Mononuclear cell (primary cell): Measurements from ENCODE around the gene HOXB5. TPM values are rescaled to one million over a fixed set of nuclear protein-coding genes. Genes with fewer than 3 reads are reported as not detected.

Experiments used
- H3K27me3 ChIP-seq: 2 replicates; pipeline ENCODE4 v1.6.0; 2011; ENCODE audit warnings: low read length, control low read depth; ENCODE audit not compliant: insufficient read depth
- H3K4me1 ChIP-seq: 2 replicates; pipeline ENCODE4 v1.5.1; 2011; ENCODE audit warnings: mild to moderate bottlenecking, low read length, control low read depth; ENCODE audit not compliant: insufficient read depth
- H3K4me3 ChIP-seq: 2 replicates; pipeline ENCODE4 v1.5.1; 2011; ENCODE audit warnings: mild to moderate bottlenecking, low read length, moderate library complexity
- H3K9me3 ChIP-seq: 2 replicates; pipeline ENCODE4 v1.5.1; 2011; ENCODE audit warnings: low read depth, mild to moderate bottlenecking, control low read depth, low read length
- total RNA-seq: library from RNA; depleted of rRNA; stranded (reverse); fragments of >200 nt; gene quantifications from one replicate; pipeline ENCODE4 v1.2.3, GENCODE V29; 2012

HOXB5 gene
- total RNA-seq, 1 donor, result not detected

DNA sequence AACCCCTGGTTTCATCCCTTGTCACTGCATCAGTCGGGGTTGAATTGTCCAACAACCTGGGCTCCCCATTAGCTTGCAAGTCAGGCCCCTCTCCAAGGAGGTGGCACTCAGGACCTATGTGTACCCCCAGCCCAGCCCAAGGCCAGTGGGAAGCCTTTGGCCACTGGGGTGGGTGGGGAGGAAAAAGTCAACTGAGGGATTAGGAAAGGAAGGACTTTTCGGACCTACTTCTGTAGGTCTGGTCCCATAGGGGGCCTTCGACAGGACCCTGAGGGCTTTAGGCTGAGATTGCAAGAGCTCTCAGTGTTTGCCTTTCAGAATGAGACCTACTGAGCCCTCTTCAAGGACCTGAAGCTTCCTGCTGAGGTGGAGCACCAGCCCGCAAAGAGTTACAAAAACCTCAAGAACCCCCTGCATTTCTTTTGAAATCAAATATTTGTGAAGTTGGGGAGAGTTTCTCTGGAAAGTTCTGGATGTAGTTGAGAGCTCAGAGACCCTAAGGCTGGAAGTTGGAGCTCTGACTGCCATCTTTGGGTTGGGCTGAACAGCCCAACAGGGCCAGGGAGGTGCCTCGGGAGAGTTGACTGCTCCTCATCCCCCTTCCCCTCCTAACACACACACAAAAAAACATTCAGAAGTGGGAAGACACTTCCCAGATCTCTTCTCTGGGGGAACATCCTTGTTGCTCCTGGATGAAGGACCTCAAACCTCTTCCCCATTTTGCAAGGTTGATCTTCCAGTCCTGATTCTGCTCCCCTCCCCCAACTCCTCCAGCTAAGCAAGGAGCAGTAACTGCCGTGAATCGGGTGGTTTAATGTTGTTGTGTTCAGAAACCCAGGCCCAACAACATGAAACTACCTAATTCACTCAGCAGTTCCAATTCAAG is 38.4 kb upstream of the HOXB5 start:
- H3K4me3 ChIP-seq, result no peak overlapping the region
- H3K27me3 ChIP-seq, result peaks cover 98% of the 10 kb centered on the region
- H3K9me3 ChIP-seq, result no peaks in the 10 kb centered on the region
- H3K4me1 ChIP-seq, result peaks cover 3% of the 10 kb centered on the region

DNA sequence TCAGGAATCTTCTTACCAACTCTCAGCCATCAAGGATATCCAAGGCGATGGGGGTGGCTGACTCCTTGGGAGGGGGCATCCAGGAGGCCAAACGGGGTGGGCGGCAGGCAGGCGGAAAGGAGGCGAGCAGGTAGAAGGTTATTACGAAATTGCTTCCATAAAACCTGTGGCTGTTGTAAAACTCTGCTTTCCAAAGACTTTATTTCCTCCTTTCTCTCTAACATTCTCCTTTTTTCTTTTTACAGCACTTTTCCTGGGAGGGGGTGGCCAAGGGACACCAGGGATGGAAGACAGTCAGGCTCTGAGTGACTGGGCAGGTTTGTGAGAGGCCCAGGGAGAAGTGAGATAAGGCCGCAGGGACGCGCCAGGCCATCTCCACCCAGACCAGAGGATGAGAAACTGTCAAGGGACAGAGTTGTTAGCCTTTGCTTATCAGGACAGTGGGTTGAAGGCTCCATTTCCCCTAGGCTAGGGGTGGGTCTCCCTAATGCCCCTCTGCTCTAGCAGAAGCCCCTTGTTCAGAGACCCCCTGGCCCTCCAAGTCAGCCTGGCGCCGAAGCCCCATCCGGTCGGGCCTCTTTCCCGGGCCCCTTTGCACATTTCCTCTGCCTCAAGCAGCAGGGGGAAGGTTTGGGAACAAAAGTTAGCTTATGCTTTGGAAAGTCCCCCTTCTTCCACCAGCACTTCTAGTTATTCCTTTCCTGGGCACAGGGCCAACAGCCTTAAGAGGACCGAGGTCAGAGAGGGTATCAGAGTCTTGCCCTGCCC is 37.5 kb upstream of the HOXB5 start:
- Histone ChIP-seq H3K4me1 (peaks cover 6% of the 10 kb centered on the region), H3K9me3 (no peaks in the 10 kb centered on the region), H3K4me3 (no peak overlapping the region), H3K27me3 (peaks cover 94% of the 10 kb centered on the region)

DNA sequence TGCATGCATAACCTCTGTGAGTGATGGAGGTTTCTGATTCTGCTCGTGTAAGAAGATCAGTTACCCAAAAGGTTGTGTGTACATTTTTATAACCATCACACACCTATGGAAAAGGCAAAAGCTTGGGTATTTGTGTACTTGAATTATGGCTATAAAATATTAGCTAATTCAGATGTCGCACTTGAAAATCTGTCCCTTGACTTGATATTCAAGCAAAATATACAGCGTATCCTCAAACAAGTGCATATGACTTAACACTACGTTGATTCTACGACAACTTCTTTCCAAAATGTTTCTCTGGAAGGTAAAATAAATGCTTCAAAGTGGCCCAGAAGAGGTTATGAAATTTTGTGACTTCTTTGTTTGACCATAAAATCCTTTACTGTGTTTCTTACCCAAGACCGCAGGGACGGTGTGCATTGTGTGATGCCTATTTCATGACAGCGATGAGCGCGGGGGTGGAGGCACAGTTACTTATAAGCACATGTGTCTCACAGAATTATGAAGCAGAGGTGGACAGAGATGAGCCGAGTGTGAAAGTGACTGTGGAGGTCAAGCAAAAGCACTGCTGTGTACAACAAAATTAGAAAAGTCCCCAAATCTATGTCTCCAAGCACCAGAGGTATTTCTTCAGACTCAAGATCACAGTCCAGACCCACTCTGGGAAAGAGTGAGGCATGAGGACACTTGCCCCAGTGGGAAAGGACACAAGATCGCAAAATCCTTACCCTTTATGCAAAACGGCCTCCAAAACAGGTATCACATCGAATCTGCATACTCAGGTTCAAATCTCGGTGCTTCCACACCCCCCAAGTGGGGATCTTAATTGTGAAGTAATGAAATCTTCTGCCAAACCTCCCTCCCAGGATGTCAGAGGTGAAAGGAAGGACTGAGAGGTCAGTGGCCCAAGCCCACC is 36.7 kb upstream of the HOXB5 start:
- peaks cover 15% of the 10 kb centered on the region for H3K4me1 ChIP-seq
- peaks cover 93% of the 10 kb centered on the region for H3K27me3 ChIP-seq
- no peaks in the 10 kb centered on the region for H3K9me3 ChIP-seq
- no peak overlapping the region for H3K4me3 ChIP-seq

DNA sequence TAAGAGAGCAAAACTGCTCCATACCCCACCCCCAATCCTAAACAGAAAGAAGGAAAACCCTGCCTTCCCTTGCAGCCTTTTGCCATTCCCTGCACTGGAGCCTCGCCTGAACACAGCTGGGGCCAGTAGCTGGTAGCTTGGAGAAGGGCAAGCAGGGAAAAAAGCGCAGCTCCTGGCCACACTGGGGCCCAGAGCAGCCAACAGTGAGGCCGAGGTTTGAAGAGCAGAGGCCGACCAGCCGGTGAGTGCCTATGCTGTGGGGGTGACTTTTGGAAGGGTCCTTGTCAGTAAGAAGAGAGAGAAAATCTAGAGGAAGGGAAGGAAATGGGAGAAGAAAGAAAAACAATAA is 35.8 kb upstream of the HOXB5 start:
- no peak overlapping the region for H3K4me3 ChIP-seq
- peaks cover 93% of the 10 kb centered on the region for H3K27me3 ChIP-seq
- H3K9me3 ChIP-seq, result no peaks in the 10 kb centered on the region
- H3K4me1 ChIP-seq, result peaks cover 23% of the 10 kb centered on the region

DNA sequence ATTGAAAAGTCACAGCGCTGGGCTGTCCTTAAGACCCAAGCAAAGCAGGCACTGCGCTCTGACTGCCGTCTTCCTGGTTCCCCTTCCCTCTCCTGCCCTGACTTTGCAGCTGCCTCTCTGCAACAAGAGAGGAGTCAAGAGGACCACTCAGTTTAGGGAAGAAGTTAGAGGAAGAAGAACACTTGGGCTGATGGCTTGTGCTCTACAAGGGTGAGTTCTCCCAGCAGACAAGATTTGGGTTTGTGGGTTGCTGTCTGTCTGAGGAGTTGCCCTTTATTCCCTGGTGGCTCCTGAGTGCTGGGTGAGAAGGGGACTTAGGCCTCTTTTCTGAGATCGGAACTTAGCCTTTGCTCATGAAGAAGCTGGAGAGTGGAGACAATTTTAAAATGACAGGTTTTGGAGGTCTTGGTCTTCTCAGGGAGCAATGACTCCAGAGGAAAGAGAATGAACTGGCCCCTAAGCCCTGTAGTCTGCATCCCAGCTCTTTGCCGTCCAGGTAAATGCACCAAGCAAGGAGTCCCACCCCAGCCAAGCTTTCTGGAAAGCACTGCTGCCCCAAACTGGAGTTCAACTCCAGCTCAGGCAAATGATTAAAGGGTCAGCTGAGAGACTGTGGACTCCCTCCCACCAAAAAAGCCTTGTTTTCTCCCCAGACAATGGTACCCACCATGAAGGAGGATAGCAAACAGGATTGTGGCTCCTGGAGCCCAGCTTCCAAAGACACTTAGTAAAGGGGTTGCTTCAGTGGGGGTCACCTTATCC is 35.3 kb upstream of the HOXB5 start:
- Histone ChIP-seq H3K4me3 (no peak overlapping the region), H3K4me1 (peaks cover 23% of the 10 kb centered on the region), H3K27me3 (peaks cover 93% of the 10 kb centered on the region), H3K9me3 (no peaks in the 10 kb centered on the region)

DNA sequence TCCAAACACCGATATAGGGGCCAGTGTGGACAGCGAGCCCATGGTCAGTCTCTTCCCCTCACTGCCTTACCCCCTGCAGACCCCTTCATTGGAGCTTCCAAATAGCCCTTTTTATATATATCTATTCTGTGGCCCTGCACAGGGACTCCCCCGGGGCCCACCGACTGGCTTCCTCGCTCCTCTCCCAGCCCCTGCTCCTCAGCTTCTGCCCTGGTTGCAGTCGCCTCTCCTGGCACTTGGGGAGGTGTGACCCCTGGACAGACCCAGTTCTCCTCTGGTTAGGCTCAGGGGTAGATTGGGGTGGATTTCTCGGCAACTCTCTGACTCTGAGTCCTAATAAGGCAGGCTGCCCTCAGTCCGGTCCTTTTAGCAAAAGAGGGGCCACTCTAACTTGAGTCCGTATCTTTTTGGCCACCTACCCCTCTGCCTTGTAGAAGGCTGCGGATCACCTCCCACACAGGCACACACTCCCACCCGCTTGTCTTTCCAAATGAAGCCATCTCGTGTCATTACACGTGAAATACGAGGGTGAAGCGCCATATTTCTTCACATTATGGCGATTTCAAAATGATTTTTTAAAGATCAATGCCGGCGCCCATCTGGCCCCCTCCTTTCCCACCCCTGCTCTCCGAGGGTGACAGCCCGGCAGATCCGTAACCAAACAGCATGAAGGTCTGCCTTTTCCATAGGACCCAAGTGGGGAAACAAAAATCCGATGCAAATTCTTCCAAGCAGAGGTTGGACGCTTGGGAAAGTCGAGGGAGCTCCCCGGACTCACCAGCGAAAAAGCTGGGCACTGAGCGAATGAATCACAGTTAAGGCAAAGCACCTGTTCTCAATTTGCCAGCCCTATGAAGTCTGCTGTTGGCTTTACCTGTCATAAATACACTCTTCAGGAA is 34.3 kb upstream of the HOXB5 start:
- Histone ChIP-seq H3K9me3 (no peaks in the 10 kb centered on the region), H3K4me1 (peaks cover 23% of the 10 kb centered on the region), H3K27me3 (peaks cover 93% of the 10 kb centered on the region), H3K4me3 (no peak overlapping the region)

DNA sequence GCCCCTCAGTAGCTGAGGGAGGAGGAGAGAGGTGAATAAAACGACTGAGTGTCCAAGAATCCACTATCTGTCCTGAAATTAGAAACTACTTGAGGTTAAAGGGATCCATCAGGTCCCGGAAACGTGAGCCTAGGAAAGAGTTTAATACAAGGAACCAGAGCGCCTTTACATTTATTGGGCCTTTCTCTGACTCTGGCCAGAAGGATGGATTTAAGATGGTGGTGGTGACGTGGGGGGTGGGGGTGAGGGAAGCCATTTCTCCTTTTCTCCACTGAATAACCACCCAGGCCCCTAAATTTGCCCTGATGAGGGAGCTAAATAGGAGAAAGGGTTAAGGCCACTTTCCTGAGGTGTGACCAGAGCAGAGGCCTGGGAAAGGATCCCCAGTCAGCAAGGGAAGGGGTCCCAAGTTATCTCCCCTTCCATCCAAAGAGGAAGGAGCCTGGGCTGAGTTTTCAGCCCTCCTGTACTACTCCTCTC is 33.6 kb upstream of the HOXB5 start:
- Histone ChIP-seq H3K4me1 (peaks cover 23% of the 10 kb centered on the region), H3K27me3 (peaks cover 93% of the 10 kb centered on the region), H3K4me3 (no peak overlapping the region), H3K9me3 (no peaks in the 10 kb centered on the region)

DNA sequence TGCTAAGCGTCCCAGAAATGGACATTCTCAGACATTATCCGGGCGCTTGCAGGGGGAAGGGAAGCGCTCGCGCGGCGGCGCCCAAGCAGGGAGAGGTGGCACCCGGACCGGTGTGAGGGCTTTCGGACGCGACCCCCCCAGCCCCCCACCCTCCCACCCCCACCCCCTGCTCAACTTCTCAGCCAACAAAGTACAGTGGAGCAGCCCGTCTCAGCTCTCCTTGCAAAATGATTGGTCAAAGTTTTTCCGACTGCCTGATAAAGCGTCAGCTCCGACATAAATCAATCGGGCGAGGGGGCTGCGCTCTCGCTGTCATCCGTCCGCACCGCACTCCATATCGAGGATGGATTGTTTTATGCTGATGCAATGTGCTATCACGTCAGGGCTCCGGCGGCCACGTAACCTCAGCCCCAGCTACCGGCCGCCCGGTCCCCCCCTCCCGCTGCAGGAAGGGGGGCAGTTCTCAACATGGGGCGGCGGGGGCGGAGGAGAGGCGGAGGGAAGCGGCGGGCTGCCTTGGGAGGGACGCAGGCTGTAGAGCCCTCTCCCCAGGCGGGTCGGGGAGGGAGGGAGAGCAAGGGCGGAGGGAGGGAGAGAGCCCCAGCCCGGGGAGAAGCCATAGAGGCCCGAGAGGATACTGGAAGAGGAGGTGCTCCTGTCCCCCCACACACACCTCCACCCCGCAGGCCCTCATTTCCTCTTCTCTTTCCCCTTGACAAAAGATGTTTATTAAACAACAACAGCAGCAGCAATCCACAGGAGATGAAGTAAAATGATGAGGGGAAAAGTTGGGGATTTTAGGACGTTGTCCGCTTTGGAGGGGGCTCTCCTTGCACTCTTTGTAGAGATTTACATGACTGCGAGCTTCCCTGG is 32.9 kb upstream of the HOXB5 start, which contains the start of gene HOXB9:
HOXB9 (minus strand) TSS at position 114 of the 873 bp plus-strand sequence; CDS start at position 25, 89 bp downstream.
- Histone ChIP-seq H3K27me3 (peaks cover 93% of the 10 kb centered on the region), H3K9me3 (no peaks in the 10 kb centered on the region), H3K4me3 (no peak within 1 kb of the TSS), H3K4me1 (peaks cover 23% of the 10 kb centered on the region)

DNA sequence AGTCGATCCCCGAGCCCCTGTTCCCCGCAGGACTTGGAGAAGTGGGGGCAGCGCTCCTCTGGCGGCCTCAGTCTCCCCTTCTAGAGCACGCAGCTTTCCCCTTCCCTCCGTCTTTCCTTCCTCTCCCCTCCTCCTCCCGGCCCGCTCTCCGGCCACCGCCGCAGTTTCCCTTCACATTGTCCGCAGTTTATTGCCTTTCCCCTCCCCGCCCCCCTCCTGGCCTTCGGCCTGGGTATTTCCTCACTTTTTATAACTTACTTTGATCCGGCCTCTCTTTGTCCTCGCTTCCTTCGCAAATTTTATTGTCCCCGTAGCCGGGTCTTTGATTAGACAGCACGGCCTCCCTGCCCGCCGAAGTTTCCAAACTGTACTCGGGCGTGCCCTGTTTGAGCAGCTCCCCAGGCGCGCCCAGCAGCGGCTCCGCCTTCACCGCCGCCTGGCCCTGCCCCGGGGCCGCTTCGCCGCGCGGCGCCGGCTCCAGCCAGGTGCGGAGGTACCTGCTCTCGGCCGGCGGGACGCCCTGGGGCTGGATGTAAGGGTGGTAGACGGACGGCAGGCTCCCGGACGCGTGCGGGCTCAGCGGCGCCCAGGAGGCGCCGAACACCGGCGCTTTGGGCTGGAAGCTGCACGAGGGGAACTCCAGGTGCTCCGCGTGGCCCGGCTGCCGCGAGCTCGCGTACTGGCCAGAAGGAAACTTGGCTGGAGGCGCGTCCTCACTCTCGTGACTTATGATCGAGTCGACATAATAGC is 32.1 kb upstream of the HOXB5 start:
- H3K4me3 ChIP-seq, result no peak overlapping the region
- peaks cover 23% of the 10 kb centered on the region for H3K4me1 ChIP-seq
- peaks cover 94% of the 10 kb centered on the region for H3K27me3 ChIP-seq
- H3K9me3 ChIP-seq, result no peaks in the 10 kb centered on the region

DNA sequence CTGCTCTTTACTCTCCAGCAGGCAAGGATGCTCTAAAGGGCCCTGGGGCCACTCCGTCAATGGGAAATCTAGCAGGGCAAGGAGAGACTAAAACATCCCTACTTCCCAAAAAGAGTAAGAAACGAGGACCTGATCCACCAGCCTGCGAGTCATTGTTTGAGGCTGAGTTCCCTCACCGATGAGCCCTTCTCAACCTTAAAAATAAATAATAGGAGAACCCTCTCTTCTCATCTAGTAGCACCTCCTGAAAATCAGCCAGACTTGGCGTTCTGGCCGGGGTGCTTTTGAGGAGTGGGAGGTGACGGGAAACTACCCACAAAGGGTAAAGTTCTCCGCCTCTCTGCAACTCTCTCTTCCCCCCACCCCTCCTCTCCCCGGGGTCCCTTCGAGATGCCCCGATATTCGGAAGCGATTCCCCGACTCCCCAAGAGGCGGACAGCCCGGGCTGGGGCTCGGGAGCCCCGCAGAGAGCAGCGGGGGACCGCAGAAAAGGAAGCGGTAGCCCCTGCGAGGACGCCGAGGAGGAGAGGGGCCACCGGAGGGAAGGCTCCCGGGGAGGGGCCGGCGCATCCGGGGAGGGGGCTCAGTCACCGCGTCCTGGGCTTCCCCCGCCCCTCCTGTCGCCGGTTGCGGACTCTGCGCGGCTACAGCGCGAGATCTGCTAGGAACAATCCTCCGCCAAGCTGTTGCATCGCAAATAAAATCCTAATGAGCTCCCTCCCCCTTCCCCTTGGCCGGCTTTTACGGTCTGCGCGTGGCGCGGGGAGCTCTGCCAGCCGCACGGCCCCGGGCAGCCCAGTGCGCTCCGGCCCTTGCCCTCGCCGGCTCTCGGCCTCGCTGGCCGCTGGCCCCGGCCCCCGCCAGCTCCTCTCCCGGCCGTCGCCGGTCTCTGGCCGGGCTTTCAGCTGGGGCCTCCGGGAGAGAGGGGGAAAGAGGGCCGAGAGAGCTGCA is 31.2 kb upstream of the HOXB5 start:
- Histone ChIP-seq H3K4me1 (peaks cover 23% of the 10 kb centered on the region), H3K4me3 (no peak overlapping the region), H3K27me3 (peaks cover 94% of the 10 kb centered on the region), H3K9me3 (no peaks in the 10 kb centered on the region)

DNA sequence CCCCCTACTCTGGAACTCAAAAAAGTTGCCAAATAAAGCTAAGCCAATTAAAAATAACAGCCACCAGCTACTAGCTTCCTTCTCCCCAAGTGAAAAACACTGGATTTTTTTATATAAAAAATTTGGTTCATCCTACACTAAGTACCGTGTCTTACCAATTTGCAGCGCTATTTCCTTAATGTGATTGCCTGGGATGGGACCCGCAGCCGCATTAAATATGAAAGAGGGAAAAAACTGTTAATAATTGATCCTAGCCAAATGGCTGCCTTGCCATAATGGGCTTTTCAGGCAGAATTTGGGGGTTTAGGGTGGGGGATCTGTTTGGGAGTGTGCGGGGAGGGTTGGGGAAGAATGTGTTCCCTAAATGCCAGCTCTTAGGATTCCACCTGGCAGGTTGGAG is 30.5 kb upstream of the HOXB5 start:
- H3K27me3 ChIP-seq, result peaks cover 94% of the 10 kb centered on the region
- no peaks in the 10 kb centered on the region for H3K9me3 ChIP-seq
- H3K4me1 ChIP-seq, result peaks cover 23% of the 10 kb centered on the region
- no peak overlapping the region for H3K4me3 ChIP-seq
